Transverse colon (tissue), 4 donors: ENCODE data around the gene HNRNPUL2. TPM values are rescaled to one million over a fixed set of nuclear protein-coding genes. Genes with fewer than 3 reads are reported as not detected.
A peak's percentile ranks its signal among the peaks of the same experiment; 100 is the strongest.
"Not testable (repeated sequence)": the region's sequence is repeated elsewhere in the genome, so short reads cannot be mapped to it uniquely, and the experiment has no call there.

ENCODE experiments used
- DNase-seq: peaks from one replicate; pipeline ENCODE4 v3.0.0-alpha.2; 2019
- H3K27ac ChIP-seq, 4 donors: fragments of 200-600 bp; sonication (generic); 2 replicates each; pipeline ENCODE4 v1.5.1; 2016 to 2018; ENCODE audit warnings: inconsistent platforms in 4 of 4
- H3K27me3 ChIP-seq: fragments of 200-600 bp; sonication (generic); 2 replicates; pipeline ENCODE4 v1.5.1; 2017; ENCODE audit warnings: inconsistent platforms
- H3K36me3 ChIP-seq, 4 donors: fragments of 200-600 bp; sonication (generic); 2 replicates each; pipeline ENCODE4 v1.5.1; 2017 to 2019; ENCODE audit warnings: inconsistent platforms in 4 of 4
- H3K4me1 ChIP-seq, 4 donors: fragments of 200-600 bp; sonication (generic); 2 replicates each; pipeline ENCODE4 v1.5.1; 2017 to 2020; ENCODE audit warnings: inconsistent platforms in 4 of 4
- H3K4me3 ChIP-seq, 4 donors: fragments of 200-600 bp; sonication (generic); 1 replicate in 1 of 4; 2 replicates in 3 of 4; pipeline versions ENCODE4 v1.5.1 to v1.6.1; 2017 to 2019; ENCODE audit warnings: inconsistent platforms in 4 of 4
- H3K9me3 ChIP-seq, 2 donors: fragments of 200-600 bp; sonication (generic); 2 replicates each; pipeline ENCODE4 v1.5.1; 2017 to 2019; ENCODE audit warnings: inconsistent platforms in 2 of 2
- EP300 ChIP-seq: sonication (generic); formaldehyde crosslinking; IDR thresholded peaks from one replicate; pipeline ENCODE4 v1.6.1; 2017; ENCODE audit warnings: antibody characterized with exemption, low read depth
- POLR2A ChIP-seq: fragments of 450-650 bp; IDR thresholded peaks from one replicate; pipeline ENCODE4 v1.6.1; 2016; ENCODE audit warnings: antibody characterized with exemption, mild to moderate bottlenecking, moderate library complexity
- POLR2AphosphoS5 ChIP-seq, 3 donors: sonication (generic); formaldehyde crosslinking; IDR thresholded peaks; one replicate each; pipeline ENCODE4 v1.6.1; 2016; ENCODE audit warnings: antibody characterized with exemption in 3 of 3
- WGBS, 2 donors: methylation state at CpG; one replicate each; pipeline ENCODE4 v1.1.5; 2018; ENCODE audit warnings: low coverage in 1 of 2; 5-methylcytosine and 5-hydroxymethylcytosine counted together
- in situ Hi-C, 4 donors: fragments of 200-750 bp; cut with MboI; loops; one replicate each; pipeline versions ENCODE4 v1.15.0 to v1.15.1; 2017; ENCODE audit warnings: low sequenced_read_pairs in 3 of 4, low pct_ligation_motif_present in 1 of 4, low pct_unique_long_range_greater_than_20kb in 1 of 4
- intact Hi-C: fragments of 100-400 bp; cut with DNase I; formaldehyde crosslinking; loops from one replicate; pipeline ENCODE4 v1.15.1; 2023; ENCODE audit warnings: low total_unique reads
- total RNA-seq, 4 donors: library from RNA; depleted of rRNA; stranded (reverse); fragments of >200 nt; gene quantifications; one replicate each; pipeline ENCODE4 v1.1.0, GENCODE V29; 2016
- TF ChIP-seq, protein P1 (sequence below), 5 experiments: fragments of 200-600 bp in 3 of 5; fragments of 450-650 bp in 2 of 5; sonication (generic) in 3 of 5; IDR thresholded peaks; 1 replicate in 2 of 5; 2 replicates in 3 of 5; pipeline ENCODE4 v1.5.1; 2016 to 2017; ENCODE audit warnings: antibody characterized with exemption in 5 of 5, inconsistent platforms in 3 of 5, mild to moderate bottlenecking in 2 of 5, moderate library complexity in 1 of 5

HNRNPUL2 gene
- total RNA-seq, 4 donors from 2014 or later: 21.8 to 116 (median 59.6) TPM

GRCh38 chr11:62705880-62706849 is 21.1 kb downstream of the HNRNPUL2 start:
- Histone ChIP-seq H3K4me3 (peak overlapping the region; percentile 57 to 70 (median 64)), H3K36me3 (peaks cover 0 to 3% (median 0%) of the 10 kb centered on the region in 4 donors), H3K27me3 (no peaks in the 10 kb centered on the region), H3K4me1 (peaks cover 31 to 44% (median 36%) of the 10 kb centered on the region in 4 donors), H3K9me3 (no peaks in the 10 kb centered on the region), H3K27ac (peak overlapping the region; percentile 85 to 92 (median 90))
- DNase-seq: peak; percentile 96
- intact Hi-C loops: no loop called here
- in situ Hi-C loops: no loop called here
- TF ChIP-seq, protein P1, sequence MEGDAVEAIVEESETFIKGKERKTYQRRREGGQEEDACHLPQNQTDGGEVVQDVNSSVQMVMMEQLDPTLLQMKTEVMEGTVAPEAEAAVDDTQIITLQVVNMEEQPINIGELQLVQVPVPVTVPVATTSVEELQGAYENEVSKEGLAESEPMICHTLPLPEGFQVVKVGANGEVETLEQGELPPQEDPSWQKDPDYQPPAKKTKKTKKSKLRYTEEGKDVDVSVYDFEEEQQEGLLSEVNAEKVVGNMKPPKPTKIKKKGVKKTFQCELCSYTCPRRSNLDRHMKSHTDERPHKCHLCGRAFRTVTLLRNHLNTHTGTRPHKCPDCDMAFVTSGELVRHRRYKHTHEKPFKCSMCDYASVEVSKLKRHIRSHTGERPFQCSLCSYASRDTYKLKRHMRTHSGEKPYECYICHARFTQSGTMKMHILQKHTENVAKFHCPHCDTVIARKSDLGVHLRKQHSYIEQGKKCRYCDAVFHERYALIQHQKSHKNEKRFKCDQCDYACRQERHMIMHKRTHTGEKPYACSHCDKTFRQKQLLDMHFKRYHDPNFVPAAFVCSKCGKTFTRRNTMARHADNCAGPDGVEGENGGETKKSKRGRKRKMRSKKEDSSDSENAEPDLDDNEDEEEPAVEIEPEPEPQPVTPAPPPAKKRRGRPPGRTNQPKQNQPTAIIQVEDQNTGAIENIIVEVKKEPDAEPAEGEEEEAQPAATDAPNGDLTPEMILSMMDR (IDR thresholded peaks at IDR 0.05): no peak
- TF ChIP-seq EP300: no peak
- peak; percentile 65 to 82 (median 75) for TF ChIP-seq POLR2AphosphoS5 (IDR thresholded peaks at IDR 0.05)
- peak; percentile 65 for TF ChIP-seq POLR2A
- WGBS, 2 donors: 0 to 5% methylated on average over 3 to 45 of the region's 73 CpGs

DNA sequence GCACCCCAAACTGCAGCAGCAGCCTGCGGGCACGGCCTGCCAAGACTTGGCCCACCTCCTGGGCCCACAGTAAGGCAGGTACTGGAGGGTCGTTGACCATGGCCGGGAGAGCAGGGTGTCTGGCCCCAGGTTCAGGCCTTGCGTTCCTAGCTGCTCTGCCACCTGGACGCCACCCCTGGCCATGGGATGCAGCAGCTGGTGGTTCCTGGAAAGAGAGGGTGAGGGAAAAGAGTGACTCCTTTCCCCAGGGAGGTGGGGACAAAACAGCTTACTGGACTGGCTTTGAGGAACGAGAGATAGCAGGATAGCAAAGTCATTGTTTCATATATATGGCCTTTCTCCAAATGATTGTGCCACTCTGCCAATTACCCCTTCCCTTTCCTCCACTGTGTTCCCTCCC is 21.8 kb downstream of the HNRNPUL2 start:
- intact Hi-C loops: no loop called here

GRCh38 chr11:62703921-62704320 is 23.3 kb downstream of the HNRNPUL2 start:
- peaks cover 22 to 31% (median 27%) of the 10 kb centered on the region in 4 donors for H3K4me1 ChIP-seq
- WGBS, 2 donors: 80 to 92% methylated on average over 2 to 4 of the region's 4 CpGs
- H3K4me3 ChIP-seq, intact Hi-C loops, H3K27ac ChIP-seq, H3K9me3 ChIP-seq, H3K27me3 ChIP-seq, in situ Hi-C loops, H3K36me3 ChIP-seq, DNase-seq: not testable (repeated sequence)

More for the DNA sequence above, 21.8 kb downstream of the HNRNPUL2 start:
- in situ Hi-C loops: no loop called here
- WGBS, 2 donors: 48% methylated on average over 7 of the region's 7 CpGs; no CpG with 5 or more reads in 1 of the 2 donors
- Histone ChIP-seq H3K4me3 (peak overlapping the region; percentile 37 to 70 (median 64)), H3K27me3 (no peaks in the 10 kb centered on the region), H3K9me3 (no peaks in the 10 kb centered on the region), H3K27ac (peak overlapping the region; percentile 85 to 92 (median 90)), H3K4me1 (peaks cover 29 to 40% (median 34%) of the 10 kb centered on the region in 4 donors), H3K36me3 (no peaks in the 10 kb centered on the region)
- no peak for DNase-seq
- no peak for TF ChIP-seq EP300
- no peak for TF ChIP-seq POLR2A
- TF ChIP-seq, protein P1 (IDR thresholded peaks at IDR 0.05): peak in 2 of 5 experiments; percentile 24 to 33

DNA sequence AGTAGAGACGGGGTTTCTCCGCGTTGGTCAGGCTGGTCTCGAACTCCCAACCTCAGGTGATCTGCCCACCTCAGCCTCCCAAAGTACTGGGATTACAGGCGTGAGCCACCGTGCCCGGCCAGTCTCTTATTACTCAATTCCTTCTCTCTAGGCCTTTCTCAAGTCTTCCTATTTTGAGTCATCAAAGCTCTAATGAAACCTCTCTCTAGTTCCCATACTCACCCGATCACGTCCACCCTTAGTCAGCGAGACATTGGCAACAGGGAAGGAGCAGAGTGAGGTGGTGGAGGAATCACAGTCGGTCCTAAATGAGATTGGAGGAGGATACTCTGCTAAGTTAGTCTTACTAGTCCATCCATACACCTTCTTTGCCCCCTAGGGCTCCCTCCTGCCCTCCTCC is 25.0 kb downstream of the HNRNPUL2 start:
- in situ Hi-C loops: no loop called here
- WGBS, 2 donors: 80 to 85% methylated on average over 1 to 11 of the region's 11 CpGs
- DNase-seq: no peak

More for the DNA sequence above, 25.0 kb downstream of the HNRNPUL2 start:
- Histone ChIP-seq H3K27me3 (no peaks in the 10 kb centered on the region), H3K27ac (no peak overlapping the region), H3K36me3 (no peaks in the 10 kb centered on the region), H3K4me3 (no peak overlapping the region), H3K4me1 (peaks cover 16 to 22% (median 19%) of the 10 kb centered on the region in 4 donors), H3K9me3 (no peaks in the 10 kb centered on the region)
- intact Hi-C loops: no loop called here
- TF ChIP-seq, protein P1 (IDR thresholded peaks at IDR 0.05): no peak
- no peak for TF ChIP-seq POLR2AphosphoS5 (IDR thresholded peaks at IDR 0.05)
- TF ChIP-seq EP300: no peak
- no peak for TF ChIP-seq POLR2A
